Stimulated activated CD4-positive, alpha-beta T cell treated with anti-CD3 and anti-CD28 coated beads, Interleukin-4, amount 100 ng/mL, for 1 hour (primary cell): ENCODE results near the gene OBSL1.

Experiments
- DNase-seq: peaks from one replicate; pipeline ENCODE4 v3.0.0-alpha.2; 2020

Gene OBSL1

GRCh38 chr2:219548990-219549389, 22.3 kb downstream of the OBSL1 start:
- no peak for DNase-seq

GRCh38 chr2:219547621-219548020, 23.7 kb downstream of the OBSL1 start:
- no peak for DNase-seq

GRCh38 chr2:219545943-219546352, 25.4 kb downstream of the OBSL1 start:
- no peak for DNase-seq

- DNase-seq: no peak
Measured at GRCh38 chr2:219545295-219545942, 25.9 kb downstream of the OBSL1 start.

- DNase-seq: no peak
Measured at GRCh38 chr2:219544567-219544966, 26.8 kb downstream of the OBSL1 start.

- DNase-seq: peak; percentile 92
Measured at GRCh38 chr2:219543596-219544358, 27.6 kb downstream of the OBSL1 start, which contains the start of the genes CHPF and TMEM198. TSS of gene CHPF (minus strand) at chr2:219543809. CDS start at chr2:219543538, 271 bp downstream. TSS of gene TMEM198 (plus strand) at chr2:219544028. CDS start at chr2:219544728, 700 bp downstream.

GRCh38 chr2:219542931-219543595, 28.3 kb downstream of the OBSL1 start:
- DNase-seq: no peak

DNA sequence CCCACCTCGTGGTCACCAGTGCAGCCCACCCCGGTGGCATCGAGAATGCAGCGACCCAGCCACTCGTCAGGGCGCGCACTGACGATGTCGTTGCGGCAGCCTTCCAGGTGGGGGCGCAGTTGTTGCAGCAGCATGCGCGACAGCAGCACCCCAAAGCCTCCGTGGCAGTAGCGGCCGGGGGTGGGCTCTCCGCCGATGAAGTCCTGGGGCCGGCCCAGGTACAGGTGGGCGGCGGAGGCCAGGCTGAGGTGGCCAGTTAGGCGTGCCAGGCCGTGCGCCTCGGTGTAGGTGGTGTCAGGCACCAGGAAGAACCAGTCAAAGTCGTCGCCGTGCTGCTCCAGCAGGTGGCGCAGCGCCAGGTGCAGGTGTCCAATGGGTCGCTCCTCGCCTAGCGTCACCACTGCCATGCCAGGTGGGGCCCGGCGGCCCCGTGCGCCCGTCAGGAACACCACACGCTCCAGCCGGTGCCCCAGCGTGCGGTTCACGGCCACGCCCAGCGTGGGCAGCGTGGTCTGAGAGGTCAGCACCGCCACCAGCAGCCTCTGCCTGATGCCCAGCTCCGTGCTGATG, 29.6 kb downstream of the OBSL1 start:
- peak; percentile 89 for DNase-seq

DNA sequence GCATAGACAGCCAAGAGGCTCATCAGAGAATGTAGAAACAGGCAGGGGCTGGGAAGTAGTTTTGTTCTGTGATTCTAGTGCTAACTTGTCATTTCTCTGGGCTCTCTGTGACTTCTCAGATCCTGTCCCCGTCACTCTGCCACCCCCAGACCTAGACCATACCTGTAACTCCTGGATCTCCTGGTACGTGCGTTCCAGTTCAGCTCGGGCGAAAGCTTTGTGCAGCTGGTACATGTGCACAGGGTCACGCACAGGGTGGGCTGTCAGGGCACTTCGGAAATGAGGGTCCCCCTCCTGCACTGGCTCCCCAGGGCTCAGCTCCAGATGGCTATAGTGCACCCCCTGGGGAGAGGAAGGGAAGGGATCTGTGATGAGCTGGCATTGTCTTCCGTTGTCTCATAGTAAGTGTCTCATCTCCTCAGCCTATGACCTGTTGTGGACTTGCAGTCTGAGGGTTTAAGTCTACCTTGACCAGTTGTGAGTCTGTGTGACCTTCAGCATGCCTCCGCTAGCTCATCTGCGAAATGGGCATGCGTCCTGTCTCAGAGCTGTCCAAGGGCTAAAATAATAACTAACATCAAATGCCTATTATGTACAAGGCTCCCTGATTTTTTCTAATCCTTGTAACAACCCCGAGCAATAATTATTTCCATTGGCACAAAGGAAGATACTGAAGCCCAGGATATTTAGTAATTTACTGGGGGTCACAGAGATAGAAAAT, 30.4 kb downstream of the OBSL1 start:
- no peak for DNase-seq

- no peak for DNase-seq
Measured at GRCh38 chr2:219539926-219540678, 31.2 kb downstream of the OBSL1 start.

- DNase-seq: no peak
Measured at GRCh38 chr2:219538956-219539788, 32.2 kb downstream of the OBSL1 start.

DNA sequence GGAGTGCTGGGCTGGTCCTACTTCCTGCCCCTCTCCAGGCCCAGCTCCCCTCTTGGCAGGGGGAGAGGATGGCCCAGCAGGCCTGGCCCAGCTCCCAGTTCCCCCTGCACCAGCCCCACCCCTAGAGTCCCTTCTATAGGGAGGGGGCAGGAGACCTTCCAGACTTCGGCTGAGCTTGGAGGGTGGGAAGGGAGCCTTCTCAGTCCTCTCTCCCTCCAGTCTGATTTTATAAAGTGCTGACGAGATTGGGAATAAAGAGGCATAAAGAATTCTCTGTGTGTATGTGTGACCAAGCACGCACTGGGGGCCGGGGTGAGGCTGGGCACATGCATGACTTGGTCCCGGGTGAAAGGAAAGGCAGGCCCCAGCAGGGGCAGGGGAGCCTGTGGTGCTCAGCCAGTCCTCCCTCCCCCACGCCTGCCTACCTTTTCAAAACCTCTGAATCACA, 32.8 kb downstream of the OBSL1 start:
- DNase-seq: no peak

DNA sequence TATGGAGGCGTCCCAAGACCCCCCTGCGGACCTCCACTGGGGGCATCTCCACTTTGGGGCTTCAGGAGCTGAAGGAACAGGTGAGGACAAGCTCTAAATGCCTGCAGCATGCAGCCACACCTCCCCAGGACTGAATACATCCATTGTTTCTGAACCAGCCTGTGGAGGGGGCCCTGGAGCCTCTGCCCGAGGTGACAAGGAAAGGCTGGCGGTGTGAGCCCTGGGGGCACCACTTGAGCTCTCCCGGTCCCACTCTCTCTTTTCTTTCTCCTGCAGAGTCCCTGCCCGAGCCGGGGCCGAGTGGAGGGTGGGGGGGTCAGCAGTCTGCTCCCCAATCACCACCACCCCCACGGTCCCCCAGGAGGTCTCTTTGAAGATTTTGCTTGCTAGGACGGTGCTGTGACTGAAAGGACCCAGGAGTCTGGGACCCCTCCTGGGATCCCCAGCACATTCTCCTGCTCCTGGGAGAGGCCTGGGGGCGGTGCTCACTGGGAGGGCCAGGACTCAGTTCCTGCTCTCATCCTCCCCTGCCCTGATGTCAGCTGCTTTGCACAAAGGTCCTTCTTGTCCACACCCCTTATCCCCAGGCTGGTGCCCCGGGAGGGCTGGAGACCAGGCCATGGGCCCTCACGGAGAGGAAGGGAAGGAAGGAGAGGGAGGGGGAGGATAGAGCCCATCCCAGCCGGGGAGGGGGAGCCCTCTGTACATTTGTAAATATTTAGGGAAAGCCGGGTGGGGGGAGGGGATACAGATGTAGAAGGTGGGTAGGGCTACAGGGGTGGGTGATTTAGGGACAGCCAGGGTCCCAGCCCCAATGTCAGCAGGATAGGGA, 33.5 kb downstream of the OBSL1 start:
- no peak for DNase-seq

DNA sequence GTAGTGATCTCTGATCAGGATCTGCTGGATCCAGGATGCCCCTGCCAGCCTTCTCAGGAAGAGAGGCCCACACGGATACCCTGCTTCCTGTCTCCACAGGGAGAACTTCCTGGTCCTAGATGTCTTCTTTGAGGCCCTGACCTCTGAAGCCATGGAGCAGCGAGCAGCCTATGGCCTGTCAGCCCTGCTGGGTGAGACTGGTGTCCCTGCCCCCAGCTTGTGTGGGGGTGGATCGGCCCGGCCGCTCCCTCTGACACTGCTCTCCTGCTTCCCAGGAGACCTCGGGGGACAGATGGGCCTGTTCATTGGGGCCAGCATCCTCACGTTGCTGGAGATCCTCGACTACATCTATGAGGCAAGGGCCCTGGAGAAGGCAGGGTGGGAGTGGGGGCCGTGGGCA, 34.4 kb downstream of the OBSL1 start:
- DNase-seq: no peak

GRCh38 chr2:219536425-219536824, 34.9 kb downstream of the OBSL1 start:
- DNase-seq: no peak

GRCh38 chr2:219533930-219534661, 37.2 kb downstream of the OBSL1 start:
- DNase-seq: no peak

DNA sequence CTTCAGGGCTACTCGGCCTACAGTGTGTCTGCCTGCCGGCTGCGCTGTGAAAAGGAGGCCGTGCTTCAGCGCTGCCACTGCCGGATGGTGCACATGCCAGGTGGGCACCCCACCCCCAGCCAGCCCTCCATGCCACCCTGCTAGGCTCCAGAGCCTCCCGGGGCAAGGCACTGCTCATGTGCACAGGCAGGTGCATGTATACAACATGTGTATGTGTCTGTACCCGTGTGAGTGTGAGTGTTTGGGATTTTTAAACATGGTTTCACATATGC, 39.0 kb downstream of the OBSL1 start:
- DNase-seq: no peak

DNA sequence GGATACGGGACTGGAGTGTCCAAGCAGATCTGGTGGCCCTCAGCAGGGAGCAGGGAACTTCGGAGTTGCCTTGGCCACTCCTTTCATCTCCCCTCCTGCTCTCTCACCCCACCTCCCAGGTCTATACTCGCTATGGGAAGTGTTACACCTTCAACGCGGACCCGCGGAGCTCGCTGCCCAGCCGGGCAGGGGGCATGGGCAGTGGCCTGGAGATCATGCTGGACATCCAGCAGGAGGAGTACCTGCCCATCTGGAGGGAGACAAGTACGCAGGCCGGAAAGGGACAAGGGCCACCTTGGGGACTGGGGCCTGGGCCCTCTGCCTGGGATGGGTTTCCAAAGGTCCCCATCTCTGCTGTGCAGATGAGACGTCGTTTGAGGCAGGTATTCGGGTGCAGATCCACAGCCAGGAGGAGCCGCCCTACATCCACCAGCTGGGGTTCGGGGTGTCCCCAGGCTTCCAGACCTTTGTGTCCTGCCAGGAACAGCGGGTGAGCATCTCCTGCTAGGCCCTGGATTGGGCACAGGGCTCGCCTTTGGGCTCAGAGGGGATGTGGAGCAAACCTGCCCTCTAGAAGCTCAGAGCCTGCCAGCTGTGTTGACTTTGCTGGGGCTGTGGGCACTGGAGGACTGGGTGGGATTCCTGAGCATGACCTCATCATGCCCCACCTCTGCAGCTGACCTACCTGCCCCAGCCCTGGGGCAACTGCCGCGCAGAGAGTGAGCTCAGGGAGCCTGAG, 39.5 kb downstream of the OBSL1 start:
- no peak for DNase-seq
